Activated effector memory CD4-positive, alpha-beta T cell treated with Interleukin-2 at 50 U/mL for 16 hours (primary cell): ENCODE data around the gene MLLT3.

ENCODE experiments used
- DNase-seq: peaks from one replicate; pipeline ENCODE4 v3.0.0-alpha.2; 2020

MLLT3 gene

GRCh38 chr9:20624201-20625002, 2.1 kb upstream of the MLLT3 start:
- DNase-seq, result no peak

GRCh38 chr9:20623748-20624124, 1.4 kb upstream of the MLLT3 start:
- DNase-seq, result no peak

GRCh38 chr9:20623021-20623747, 885 bp upstream of the MLLT3 start:
- DNase-seq, result peak; percentile 57

GRCh38 chr9:20621471-20622329, 599 bp downstream of the MLLT3 start:
- peak; percentile 68 for DNase-seq

- DNase-seq, result peak; percentile 51
Observed at GRCh38 chr9:20620650-20621470, 1.4 kb downstream of the MLLT3 start.

GRCh38 chr9:20619487-20620200, 2.7 kb downstream of the MLLT3 start:
- DNase-seq, result no peak

GRCh38 chr9:20618361-20618802, 3.9 kb downstream of the MLLT3 start:
- DNase-seq, result no peak

GRCh38 chr9:20616808-20617207, 5.5 kb downstream of the MLLT3 start:
- DNase-seq, result no peak

- no peak for DNase-seq
Observed at GRCh38 chr9:20614602-20615216, 7.6 kb downstream of the MLLT3 start.

GRCh38 chr9:20611691-20612287, 10.5 kb downstream of the MLLT3 start:
- DNase-seq, result no peak

- DNase-seq, result no peak
Observed at GRCh38 chr9:20610591-20610990, 11.7 kb downstream of the MLLT3 start.

GRCh38 chr9:20608582-20608981, 13.7 kb downstream of the MLLT3 start:
- no peak for DNase-seq

- DNase-seq, result no peak
Observed at GRCh38 chr9:20606652-20607051, 15.6 kb downstream of the MLLT3 start.

- no peak for DNase-seq
Observed at GRCh38 chr9:20604562-20604961, 17.7 kb downstream of the MLLT3 start.

GRCh38 chr9:20603524-20604268, 18.6 kb downstream of the MLLT3 start:
- DNase-seq, result no peak

GRCh38 chr9:20601292-20601691, 21.0 kb downstream of the MLLT3 start:
- no peak for DNase-seq

GRCh38 chr9:20599195-20599594, 23.1 kb downstream of the MLLT3 start:
- DNase-seq, result no peak

GRCh38 chr9:20598367-20598766, 23.9 kb downstream of the MLLT3 start:
- no peak for DNase-seq

GRCh38 chr9:20597862-20598261, 24.4 kb downstream of the MLLT3 start:
- DNase-seq, result no peak

GRCh38 chr9:20594608-20595007, 27.7 kb downstream of the MLLT3 start:
- DNase-seq, result no peak
